T-helper 1 cell treated with Interleukin-12 subunit alpha and Interleukin-12 subunit beta and Interleukin-4 antibody, amounts not matched to agents 30 ng/mL and 1 ng/mL, for 36 hours (primary cell): ENCODE measurements around the gene OBP2A. TPM values are rescaled to one million over a fixed set of nuclear protein-coding genes. Genes with fewer than 3 reads are reported as not detected.
"Not testable (repeated sequence)": the region's sequence is repeated elsewhere in the genome, so short reads cannot be mapped to it uniquely, and the experiment has no call there.

Experiments
- intact Hi-C: fragments of 100-400 bp; cut with micrococcal nuclease; formaldehyde crosslinking; loops from one replicate; pipeline ENCODE4 v1.15.1; 2024
- total RNA-seq: library from RNA; stranded (reverse); gene quantifications from 2 replicates; pipeline ENCODE4 v1.2.3, GENCODE V29; 2022

OBP2A gene
- total RNA-seq, 1 donor from 2014 or later = not detected

GRCh38 chr9:135508211-135508820 lies 37.6 kb upstream of the OBP2A start:
- intact Hi-C loops = loop anchor here (10.0 kb wide), 1 partner anchor 1374 kb away; the partner anchor contains the start of gene WDR5

DNA sequence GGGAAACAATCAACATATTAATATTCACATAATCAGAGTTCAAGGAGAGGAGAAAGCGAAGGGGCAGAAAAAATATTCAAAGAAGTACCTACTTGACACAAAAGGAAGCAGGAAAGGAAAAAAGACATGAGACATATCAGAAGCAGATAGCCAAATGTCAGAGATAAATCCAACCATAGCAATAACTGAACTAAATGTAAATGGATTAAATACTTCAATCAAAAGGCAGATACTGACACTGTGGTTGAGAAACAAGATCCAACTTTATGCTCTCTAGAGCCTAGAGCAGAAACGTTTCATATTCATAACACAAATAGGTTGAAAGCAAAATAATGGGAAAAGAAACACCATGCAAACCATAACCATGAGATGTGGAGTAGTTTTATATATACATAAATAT lies 36.5 kb upstream of the OBP2A start:
- intact Hi-C loops = loop anchor here (10.0 kb wide), 1 partner anchor 1375 kb away; the partner anchor contains the start of gene WDR5

GRCh38 chr9:135512241-135512603 lies 33.7 kb upstream of the OBP2A start:
- intact Hi-C loops = no loop called here

GRCh38 chr9:135512904-135513303 lies 33.0 kb upstream of the OBP2A start:
- intact Hi-C loops = no loop called here

GRCh38 chr9:135513351-135513846 lies 32.5 kb upstream of the OBP2A start:
- intact Hi-C loops = no loop called here

GRCh38 chr9:135513906-135514305 lies 32.0 kb upstream of the OBP2A start:
- intact Hi-C loops = not testable (repeated sequence)

DNA sequence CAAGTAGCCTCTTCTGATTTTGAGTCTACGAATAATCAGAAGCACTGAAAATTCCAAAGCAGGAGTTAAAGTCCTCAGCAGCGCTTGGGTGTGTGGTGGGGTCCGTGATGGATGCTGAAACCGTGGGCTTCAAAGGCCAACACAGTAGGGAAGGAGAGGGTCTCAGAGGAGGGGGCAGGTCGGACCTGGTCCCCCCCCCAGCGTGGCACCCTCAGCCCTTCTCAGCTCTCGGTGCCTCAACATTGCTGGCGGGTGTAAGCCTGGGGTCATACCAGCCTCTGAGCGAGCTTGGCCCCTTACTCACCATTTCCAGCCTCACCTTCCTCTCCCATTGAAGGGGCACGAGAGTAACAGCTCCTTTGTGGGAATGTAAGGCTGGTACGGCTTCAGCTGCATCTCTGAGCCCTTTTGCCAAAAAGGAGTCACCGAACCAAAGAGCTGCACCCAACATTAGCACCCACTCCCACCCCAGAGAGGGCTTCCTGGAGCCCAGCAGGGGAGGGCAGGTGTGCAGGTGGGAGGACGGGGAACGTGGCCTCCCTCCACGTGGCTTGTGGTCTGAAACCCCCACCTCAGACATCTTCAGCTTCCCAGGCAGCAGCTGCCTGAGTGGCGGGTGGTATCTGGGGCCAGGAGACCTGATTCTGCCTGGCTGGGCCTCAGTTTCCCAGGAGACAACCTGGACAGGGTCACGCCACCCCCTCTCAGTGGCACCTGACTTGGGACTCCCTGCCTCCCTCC lies 31.4 kb upstream of the OBP2A start:
- intact Hi-C loops = no loop called here

GRCh38 chr9:135515083-135515951 lies 30.6 kb upstream of the OBP2A start:
- intact Hi-C loops = no loop called here

DNA sequence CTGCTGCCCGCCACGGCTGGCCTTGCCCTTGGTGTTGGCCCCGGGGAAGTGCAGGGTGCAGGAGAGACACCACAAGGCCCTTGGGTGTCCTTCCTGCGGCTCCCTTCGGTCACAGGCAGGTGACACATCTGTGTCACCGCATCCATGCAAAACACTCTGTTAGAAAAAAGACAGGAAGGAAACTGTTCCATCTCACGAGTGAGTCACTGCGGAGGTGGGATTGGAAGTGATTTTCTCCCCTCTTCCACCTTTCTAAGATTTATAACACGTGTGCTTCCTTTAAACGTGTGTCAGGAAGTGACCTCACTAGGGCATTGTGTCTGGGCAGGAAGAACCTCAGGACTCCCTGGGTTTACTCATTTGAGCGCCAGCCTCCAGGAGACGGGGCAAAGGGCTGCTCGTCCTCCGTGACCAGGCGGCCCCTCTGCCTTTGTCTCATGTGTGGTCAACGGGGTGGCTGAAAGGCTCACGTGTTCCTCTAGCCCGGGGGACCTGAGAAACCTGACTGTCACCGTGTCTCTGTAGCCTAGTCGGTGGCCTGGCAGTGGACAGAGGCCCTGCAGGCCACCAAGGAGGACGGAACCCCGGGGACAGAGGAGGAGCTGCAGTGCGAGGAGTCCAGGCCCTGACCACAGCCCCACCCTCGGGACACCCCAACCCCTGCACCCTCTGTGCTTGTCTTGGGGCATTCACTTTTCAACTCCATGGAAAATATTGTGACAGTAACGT lies 29.6 kb upstream of the OBP2A start:
- intact Hi-C loops = no loop called here

- intact Hi-C loops = no loop called here
Observed at GRCh38 chr9:135517407-135517822, 28.5 kb upstream of the OBP2A start.

GRCh38 chr9:135519179-135519971 lies 26.6 kb upstream of the OBP2A start:
- intact Hi-C loops = no loop called here

- intact Hi-C loops = no loop called here
Observed at GRCh38 chr9:135520916-135521607, 24.9 kb upstream of the OBP2A start, which contains the start of gene LCN1. Gene LCN1 (plus strand): TSS chr9:135521440. CDS start chr9:135521498, 58 bp downstream.

DNA sequence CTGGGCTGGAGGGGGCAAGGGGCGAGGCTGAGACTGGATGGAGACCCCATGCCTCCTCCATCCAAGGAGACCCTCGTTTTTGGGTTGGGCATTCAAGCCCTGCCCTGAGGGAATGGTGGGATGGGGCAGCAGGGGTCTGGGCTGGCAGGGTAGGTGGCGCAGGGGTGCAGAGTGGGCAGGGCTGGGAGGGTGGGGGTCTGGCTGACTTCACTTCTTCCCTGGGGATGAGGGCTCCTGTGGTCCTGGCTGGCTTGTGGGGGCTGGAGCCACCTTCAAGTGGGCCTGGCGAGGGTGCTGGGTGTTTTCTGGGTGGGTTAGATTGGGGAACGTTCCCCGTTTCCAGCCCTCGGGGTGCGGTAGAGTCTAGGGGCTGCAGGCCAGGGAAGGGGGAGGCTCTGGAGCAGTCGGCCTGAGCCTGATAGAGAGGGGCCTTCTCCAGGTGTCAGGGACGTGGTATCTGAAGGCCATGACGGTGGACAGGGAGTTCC lies 24.3 kb upstream of the OBP2A start:
- intact Hi-C loops = no loop called here

- intact Hi-C loops = no loop called here
Observed at GRCh38 chr9:135522137-135522877, 23.6 kb upstream of the OBP2A start.

GRCh38 chr9:135522931-135523330 lies 23.0 kb upstream of the OBP2A start:
- intact Hi-C loops = no loop called here

- intact Hi-C loops = no loop called here
Observed at GRCh38 chr9:135523521-135524129, 22.3 kb upstream of the OBP2A start.

- intact Hi-C loops = no loop called here
Observed at GRCh38 chr9:135524130-135524861, 21.6 kb upstream of the OBP2A start.
